HepG2 (cell line): ENCODE results near the gene ATP7B. TPM values are rescaled to one million over a fixed set of nuclear protein-coding genes. Genes with fewer than 3 reads are reported as not detected.
"Not testable (repeated sequence)": the region's sequence is repeated elsewhere in the genome, so short reads cannot be mapped to it uniquely, and the experiment has no call there.

Experiments used
- ATAC-seq: fragments of 200-7000 bp; cut with Tn5 transposase; 3 replicates; pipeline ENCODE4 v1.9.1; 2020; ENCODE audit warnings: mild to moderate bottlenecking, moderate library complexity
- BruUV-seq: library from RNA; stranded (reverse); fragments of 400-500 nt; replicated peaks from 2 replicates; lab custom pipeline; 2021; lab: Mats Ljungman, UMichigan
- CTCF ChIA-PET: fragments of 300-600 bp; formaldehyde crosslinking; extraction: SDS; loops from one replicate; lab custom pipeline; 2021; ENCODE audit warnings: low total read pairs, inconsistent platforms, low intra/inter-chr PET ratio; lab: Yijun Ruan, JAX
- POLR2A ChIA-PET: fragments of 350-600 bp; sonication (Branson Sonifier 250); formaldehyde crosslinking; loops from one replicate; lab custom pipeline; 2020; ENCODE audit warnings: antibody characterized with exemption, inconsistent platforms; lab: Yijun Ruan, JAX
- DNase-seq: peaks from one replicate; pipeline ENCODE4 v3.0.0-alpha.2; 2015; ENCODE audit warnings: low spot score
- FAIRE-seq: peaks from 3 replicates; lab custom pipeline; 2011; peaks lifted over from hg19 to GRCh38; lab: Jason Lieb, UNC
- H2AFZ ChIP-seq: one replicate; pipeline ENCODE4 v1.6.1; 2011; ENCODE audit warnings: low read length, inconsistent platforms
- H3K27ac ChIP-seq: fragments of 300-600 bp; 3 replicates; pipeline ENCODE4 v1.8.0; 2011; ENCODE audit warnings: mixed run types, mild to moderate bottlenecking, mixed read lengths, low read length, inconsistent platforms; ENCODE audit not compliant: insufficient read depth; ENCODE audit errors: extremely low read length
- H3K27me3 ChIP-seq, 2 experiments: fragments of 200-600 bp in 1 of 2; 2 replicates in 1 of 2; 3 replicates in 1 of 2; pipeline versions ENCODE4 v1.6.0 to v1.8.0; 2011; ENCODE audit warnings: low read length in 2 of 2, mild to moderate bottlenecking in 2 of 2, moderate library complexity in 2 of 2, inconsistent platforms in 1 of 2; ENCODE audit not compliant: insufficient read depth in 2 of 2, control insufficient read depth in 1 of 2
- H3K36me3 ChIP-seq, 2 experiments: fragments of 200-600 bp in 1 of 2; replicated peaks in 1 of 2; 2 replicates in 1 of 2; 3 replicates in 1 of 2; pipeline versions ENCODE4 v1.5.1 to v1.8.0; 2011; ENCODE audit warnings: low read length in 2 of 2, inconsistent platforms in 1 of 2; ENCODE audit not compliant: insufficient read depth in 2 of 2, control insufficient read depth in 1 of 2
- H3K4me1 ChIP-seq: 2 replicates; pipeline ENCODE4 v1.5.1; 2012; ENCODE audit warnings: low read length, inconsistent platforms; ENCODE audit not compliant: insufficient read depth
- H3K4me2 ChIP-seq: 2 replicates; pipeline ENCODE4 v1.6.0; 2011; ENCODE audit warnings: low read depth, low read length, inconsistent platforms
- H3K4me3 ChIP-seq, 3 experiments: fragments of 200-600 bp in 1 of 3; sonication (generic), shearing (Covaris generic) in 1 of 3; replicated peaks in 1 of 3; 2 replicates each; pipeline ENCODE4 v1.5.1; 2011 to 2016; ENCODE audit warnings: low read length in 3 of 3, inconsistent platforms in 2 of 3, low read depth in 2 of 3, mild to moderate bottlenecking in 2 of 3, control low read depth in 1 of 3, mixed read lengths in 1 of 3; ENCODE audit not compliant: insufficient read depth in 1 of 3
- H3K79me2 ChIP-seq: one replicate; pipeline ENCODE4 v1.6.1; 2011; ENCODE audit warnings: low read length, inconsistent platforms; ENCODE audit not compliant: insufficient read depth
- H3K9ac ChIP-seq: 2 replicates; pipeline ENCODE4 v1.6.0; 2011; ENCODE audit warnings: mild to moderate bottlenecking, low read depth, low read length, inconsistent platforms; ENCODE audit not compliant: insufficient read depth
- H3K9me3 ChIP-seq: 2 replicates; pipeline ENCODE4 v1.5.1; 2012; ENCODE audit warnings: mild to moderate bottlenecking, low read length
- H4K20me1 ChIP-seq: 2 replicates; pipeline ENCODE4 v1.6.0; 2011; ENCODE audit warnings: inconsistent platforms, mild to moderate bottlenecking, low read length, moderate library complexity; ENCODE audit not compliant: insufficient read depth
- CCDC6 ChIP-seq: sonication (generic); formaldehyde crosslinking; IDR thresholded peaks from 2 replicates; pipeline ENCODE4 v1.8.1; 2022; ENCODE audit warnings: mild to moderate bottlenecking, missing genetic modification reagents, moderate library complexity
- PITX1 ChIP-seq: sonication (generic); formaldehyde crosslinking; IDR thresholded peaks from 2 replicates; pipeline ENCODE4 v1.5.1; 2020; ENCODE audit warnings: mild to moderate bottlenecking, missing genetic modification reagents
- RFX5 ChIP-seq: IDR thresholded peaks from 2 replicates; pipeline ENCODE4 v1.6.1; 2011; ENCODE audit warnings: low read depth, low read length, improper control_type of control experiment
- SMAD1 ChIP-seq: sonication (generic); formaldehyde crosslinking; IDR thresholded peaks from 2 replicates; pipeline ENCODE4 v1.4.0; 2020; ENCODE audit warnings: missing genetic modification reagents, low read depth, mild to moderate bottlenecking, borderline replicate concordance
- STAT5B ChIP-seq: sonication (generic); formaldehyde crosslinking; IDR thresholded peaks from 2 replicates; pipeline ENCODE4 v1.4.0; 2020; ENCODE audit warnings: missing genetic modification reagents
- ZBTB25 ChIP-seq: IDR thresholded peaks from 2 replicates; pipeline ENCODE4 v1.6.1; 2018; ENCODE audit warnings: missing genetic modification reagents
- ZNF296 ChIP-seq: sonication (generic); formaldehyde crosslinking; conservative IDR thresholded peaks from 2 replicates; pipeline ENCODE4 v1.5.0; 2020; ENCODE audit warnings: mild to moderate bottlenecking, missing genetic modification reagents
- ZNF335 ChIP-seq: sonication (generic); formaldehyde crosslinking; IDR thresholded peaks from 2 replicates; pipeline ENCODE4 v1.4.0; 2020; ENCODE audit warnings: missing genetic modification reagents
- ZNF710 ChIP-seq: sonication (generic); formaldehyde crosslinking; IDR thresholded peaks from 2 replicates; pipeline ENCODE4 v1.5.0; 2020; ENCODE audit warnings: mild to moderate bottlenecking, missing genetic modification reagents, borderline replicate concordance
- WGBS: methylation state at CpG from one replicate; pipeline ENCODE4 v1.1.6; 2017; ENCODE audit warnings: low lambda C conversion rate; 5-methylcytosine and 5-hydroxymethylcytosine counted together
- in situ Hi-C: cut with HindIII; loops from 2 replicates; pipeline ENCODE4 v1.10.0; 2017; ENCODE audit warnings: low pct_unique_long_range_greater_than_20kb; ENCODE audit not compliant: extremely low pct_ligation_motif_present
- intact Hi-C: fragments of 100-400 bp; cut with micrococcal nuclease; formaldehyde crosslinking; loops from one replicate; pipeline ENCODE4 v1.10.0; 2022; ENCODE audit not compliant: unreplicated experiment
- polyA plus RNA-seq, 8 experiments: library from polyadenylated mRNA; depleted of rRNA in 3 of 8; stranded (reverse) in 7 of 8; unstranded in 1 of 8; fragments of >200 nt; fragmentation: Illumina TruSeq in 4 of 8; extraction: Trizol in 4 of 8; gene quantifications; 2 replicates each; pipeline versions ENCODE4 v1.2.1 to v1.2.3, GENCODE V29; 2011 to 2016; ENCODE audit warnings: low read depth in 4 of 8, missing spikeins in 1 of 8, mixed read lengths in 1 of 8; ENCODE audit not compliant: insufficient read depth in 1 of 8
- total RNA-seq, 5 experiments: library from RNA; depleted of rRNA; stranded (reverse); fragments of >200 nt; fragmentation: Illumina TruSeq; extraction: Trizol; gene quantifications; 2 replicates each; pipeline ENCODE4 v1.2.3, GENCODE V29; 2016; ENCODE audit warnings: low read depth in 1 of 5
- TF ChIP-seq, protein P1 (sequence below): IDR thresholded peaks from 2 replicates; pipeline ENCODE4 v1.6.1; 2016; ENCODE audit warnings: mild to moderate bottlenecking, missing biosample characterization, missing genetic modification reagents

Gene ATP7B
- total and polyA plus RNA-seq, 2 of the 13 experiments (the other 11 are each of a cell fraction or from before 2014, with no cell fraction given) = 31.8 to 57.4 TPM

- no peaks in the 10 kb centered on the region for H3K27me3 ChIP-seq
- H3K79me2 ChIP-seq = no peaks in the 10 kb centered on the region
- intact Hi-C loops = no loop called here
- no peak for TF ChIP-seq PITX1 (CRISPR knock-in tag)
- no peak for TF ChIP-seq ZNF296 (CRISPR knock-in tag)
- no peak for TF ChIP-seq ZNF335 (CRISPR knock-in tag)
- TF ChIP-seq, protein P1, sequence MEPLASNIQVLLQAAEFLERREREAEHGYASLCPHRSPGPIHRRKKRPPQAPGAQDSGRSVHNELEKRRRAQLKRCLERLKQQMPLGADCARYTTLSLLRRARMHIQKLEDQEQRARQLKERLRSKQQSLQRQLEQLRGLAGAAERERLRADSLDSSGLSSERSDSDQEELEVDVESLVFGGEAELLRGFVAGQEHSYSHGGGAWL (CRISPR knock-in tag) = no peak
- no peak for TF ChIP-seq ZBTB25 (CRISPR knock-in tag)
- TF ChIP-seq ZNF710 (CRISPR knock-in tag) = no peak
- TF ChIP-seq SMAD1 = no peak
- no peak for TF ChIP-seq CCDC6
- no peak for TF ChIP-seq STAT5B (CRISPR knock-in tag)
- TF ChIP-seq RFX5 = no peak
- in situ Hi-C loops = no loop called here
- no peaks in the 10 kb centered on the region for H3K9me3 ChIP-seq
- no peak overlapping the region for H2AFZ ChIP-seq
- H3K36me3 ChIP-seq = peaks cover 8 to 18% of the 10 kb centered on the region in 2 experiments; a peak in 4 of 5 replicates
- H4K20me1 ChIP-seq = no peaks in the 10 kb centered on the region
- no peak overlapping the region for H3K4me2 ChIP-seq
- BruUV-seq = no TSS peak
- H3K9ac ChIP-seq = no peak overlapping the region
- ChIA-PET CTCF (no interaction called here), POLR2A (no interaction called here)
- 89% methylated on average over 7 of the region's 12 CpGs for WGBS
- no peak overlapping the region for H3K27ac ChIP-seq
- H3K4me1 ChIP-seq = peaks cover 11% of the 10 kb centered on the region
- ATAC-seq = no peak
- no peak for DNase-seq
- no peak overlapping the region for H3K4me3 ChIP-seq
- no peak for FAIRE-seq
These were observed 100.7 kb downstream of the ATP7B start for GRCh38 chr13:51910508-51910907.

DNA sequence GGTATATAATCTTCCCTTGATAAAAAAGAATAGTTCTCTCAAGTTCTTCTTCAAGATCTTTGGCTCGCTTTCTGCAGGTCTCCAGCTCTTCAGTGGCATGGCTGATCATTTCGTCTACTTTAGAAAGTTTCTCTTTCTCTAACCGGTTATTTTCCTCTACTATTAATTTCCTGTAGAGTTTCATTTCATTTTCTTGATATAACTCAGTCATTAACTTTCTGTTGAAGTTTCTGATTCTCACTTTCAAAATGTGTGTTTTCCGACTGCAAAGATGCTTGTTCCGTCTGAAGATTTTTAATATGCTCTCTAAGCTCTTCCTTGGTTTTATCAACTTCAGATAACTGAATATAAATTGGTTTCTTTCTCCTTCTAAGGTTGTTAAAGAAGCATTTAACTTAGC, 102.0 kb downstream of the ATP7B start:
- CTCF ChIA-PET = not testable (repeated sequence)

More for the DNA sequence above, 102.0 kb downstream of the ATP7B start:
- ATAC-seq, POLR2A ChIA-PET, H3K9me3 ChIP-seq, H3K4me3 ChIP-seq, H3K4me2 ChIP-seq, H3K27me3 ChIP-seq, H3K27ac ChIP-seq, FAIRE-seq, H3K79me2 ChIP-seq, H4K20me1 ChIP-seq, DNase-seq, BruUV-seq, H3K9ac ChIP-seq, in situ Hi-C loops, intact Hi-C loops, H2AFZ ChIP-seq: not testable (repeated sequence)
- 94% methylated on average over 5 of the region's 5 CpGs for WGBS
- H3K36me3 ChIP-seq = peaks cover 10 to 20% of the 10 kb centered on the region in 2 experiments; a peak in 4 of 5 replicates
- H3K4me1 ChIP-seq = peaks cover 11% of the 10 kb centered on the region
